Thoracic aorta (tissue), 2 donors: ENCODE data around the gene NOTCH1. TPM values are rescaled to one million over a fixed set of nuclear protein-coding genes. Genes with fewer than 3 reads are reported as not detected.

ENCODE experiments used
- ATAC-seq: fragments of 150-250 bp; one replicate; pipeline ENCODE4 v1.8.0; 2017; ENCODE audit warnings: low read depth; ENCODE audit not compliant: insufficient number of reproducible peaks, low FRiP score
- DNase-seq: peaks from one replicate; pipeline ENCODE4 v3.0.0-alpha.2; 2020; ENCODE audit warnings: low spot score
- H3K27ac ChIP-seq, 2 donors: fragments of 200-600 bp; sonication (generic); 1 replicate in 1 of 2; 2 replicates in 1 of 2; pipeline ENCODE4 v1.5.1; 2016; ENCODE audit warnings: mild to moderate bottlenecking in 2 of 2, moderate library complexity in 2 of 2
- H3K27me3 ChIP-seq: fragments of 200-600 bp; sonication (generic); replicated peaks from 2 replicates; pipeline ENCODE4 v1.6.0; 2016; ENCODE audit warnings: mild to moderate bottlenecking; ENCODE audit not compliant: insufficient read depth
- H3K36me3 ChIP-seq: fragments of 200-600 bp; sonication (generic); one replicate; pipeline ENCODE4 v1.5.1; 2016
- H3K4me1 ChIP-seq, 2 donors: fragments of 200-600 bp; sonication (generic); 1 replicate in 1 of 2; 2 replicates in 1 of 2; pipeline versions ENCODE4 v1.5.1 to v1.6.0; 2016; ENCODE audit warnings: low read depth in 2 of 2, mild to moderate bottlenecking in 1 of 2; ENCODE audit not compliant: control insufficient read depth in 1 of 2
- H3K4me3 ChIP-seq: fragments of 200-600 bp; sonication (generic); 2 replicates; pipeline ENCODE4 v1.5.1; 2016; ENCODE audit warnings: mild to moderate bottlenecking
- H3K9me3 ChIP-seq: fragments of 200-600 bp; sonication (generic); 2 replicates; pipeline ENCODE4 v1.5.1; 2016
- CTCF ChIP-seq: fragments of 200-600 bp; sonication (generic); IDR thresholded peaks from one replicate; pipeline ENCODE4 v1.5.1; 2019; ENCODE audit warnings: antibody characterized with exemption
- total RNA-seq, 2 donors: library from RNA; depleted of rRNA; stranded (reverse); fragments of >200 nt; gene quantifications; one replicate each; pipeline versions ENCODE4 v1.1.0 to v1.2.3, GENCODE V29; 2016

Gene NOTCH1
- total RNA-seq, 2 donors from 2014 or later: 40.9 to 48.1 TPM

DNA sequence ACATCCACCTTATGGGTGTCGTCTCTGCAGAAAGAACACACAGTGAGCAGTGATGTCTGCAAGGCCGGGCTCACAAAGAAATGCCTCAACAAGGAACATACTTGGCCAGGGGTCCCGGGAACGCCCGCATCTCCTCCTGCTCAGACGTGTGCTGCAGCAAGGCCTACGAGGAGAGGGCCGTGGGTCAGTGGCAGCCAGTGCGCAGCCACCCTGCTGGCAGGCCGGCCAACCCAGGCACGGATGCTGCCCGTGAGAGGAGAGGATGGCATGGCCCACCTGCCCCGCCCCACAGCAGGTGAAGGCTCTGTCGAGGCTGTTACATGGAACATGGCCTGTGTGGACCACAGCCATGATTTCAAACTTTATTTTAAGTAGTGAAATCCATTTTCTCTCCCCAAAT, 82.3 kb downstream of the NOTCH1 start:
- Histone ChIP-seq H3K27me3 (no peaks in the 10 kb centered on the region), H3K4me3 (no peak overlapping the region), H3K27ac (no peak overlapping the region), H3K4me1 (no peaks in the 10 kb centered on the region), H3K9me3 (no peaks in the 10 kb centered on the region), H3K36me3 (peaks cover 88% of the 10 kb centered on the region)
- ATAC-seq (no peak), DNase-seq (no peak)
- TF ChIP-seq CTCF: no peak

DNA sequence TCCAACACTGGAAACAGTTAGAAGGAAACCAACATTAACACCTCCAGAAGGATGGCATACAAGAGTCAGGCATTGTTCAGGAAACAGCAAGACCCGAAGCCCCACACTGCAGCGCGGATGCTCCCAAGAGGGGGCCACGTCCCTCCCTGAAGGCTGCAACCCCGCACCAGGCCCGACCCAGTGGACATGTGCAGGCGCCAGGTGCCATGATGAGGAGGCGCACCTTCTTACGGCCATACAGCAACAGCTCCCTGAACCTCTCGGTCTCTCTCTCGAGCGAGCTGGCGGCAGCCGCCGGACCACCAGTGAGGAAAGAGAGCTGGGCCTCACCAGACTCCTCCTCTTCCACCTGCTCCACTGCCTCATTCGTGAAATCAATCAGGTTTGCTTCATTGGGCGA, 83.2 kb downstream of the NOTCH1 start:
- ATAC-seq (no peak), DNase-seq (no peak)
- H3K27me3 ChIP-seq: no peaks in the 10 kb centered on the region
- H3K27ac ChIP-seq: no peak overlapping the region
- no peaks in the 10 kb centered on the region for H3K4me1 ChIP-seq
- H3K9me3 ChIP-seq: no peaks in the 10 kb centered on the region
- H3K36me3 ChIP-seq: peaks cover 94% of the 10 kb centered on the region
- no peak for TF ChIP-seq CTCF
- no peak overlapping the region for H3K4me3 ChIP-seq

DNA sequence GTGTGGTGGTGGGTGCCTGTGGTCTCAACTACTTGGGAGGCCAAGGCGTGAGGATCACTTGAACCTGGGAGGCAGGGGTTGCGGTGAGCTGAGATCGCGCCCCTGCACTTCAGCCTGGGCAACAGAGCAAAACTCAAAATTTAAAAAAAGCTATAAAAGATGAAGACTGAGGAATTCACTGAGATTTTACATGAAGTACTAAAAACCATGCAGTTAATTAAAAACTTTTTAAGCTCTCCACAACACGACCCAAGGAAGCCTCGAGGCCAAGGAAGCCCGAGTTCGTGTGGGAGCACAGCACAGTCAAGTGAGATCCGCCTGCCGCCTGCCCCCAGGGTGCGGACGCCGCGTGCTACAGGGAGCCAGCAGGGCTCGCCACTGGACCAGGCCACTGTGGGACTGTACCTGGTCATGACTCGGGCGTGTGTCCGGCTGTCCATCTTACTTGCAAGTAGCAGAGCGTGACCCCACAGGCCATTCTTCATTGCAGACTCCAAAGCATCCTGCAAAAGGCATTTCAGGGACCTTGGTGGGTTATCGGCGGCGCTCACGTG, 85.0 kb downstream of the NOTCH1 start:
- H3K27ac ChIP-seq: no peak overlapping the region
- H3K36me3 ChIP-seq: peaks cover 93% of the 10 kb centered on the region
- no peak overlapping the region for H3K4me3 ChIP-seq
- ATAC-seq: no peak
- no peak for DNase-seq
- no peaks in the 10 kb centered on the region for H3K9me3 ChIP-seq
- TF ChIP-seq CTCF: no peak
- H3K4me1 ChIP-seq: no peaks in the 10 kb centered on the region
- no peaks in the 10 kb centered on the region for H3K27me3 ChIP-seq

DNA sequence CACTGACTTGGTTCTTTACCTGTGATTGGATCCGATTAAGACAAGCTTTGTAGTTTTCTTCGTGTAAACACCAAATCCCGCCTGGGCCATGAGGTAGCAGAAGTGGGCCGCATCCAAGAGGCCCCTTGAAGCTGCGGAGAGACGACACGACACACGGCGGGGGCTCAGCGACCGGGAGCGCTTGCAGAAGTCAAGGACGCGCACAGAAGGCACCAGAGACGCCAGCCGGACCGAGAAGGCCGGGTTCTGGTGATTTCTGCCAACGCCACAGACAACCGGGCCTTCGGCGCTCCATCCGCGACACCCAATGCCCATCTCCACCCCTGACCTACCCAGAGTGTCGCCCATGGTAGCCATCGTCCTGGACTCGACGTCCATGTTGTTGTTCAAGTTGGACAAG, 86.4 kb downstream of the NOTCH1 start:
- H3K36me3 ChIP-seq: peaks cover 93% of the 10 kb centered on the region
- no peak for TF ChIP-seq CTCF
- no peaks in the 10 kb centered on the region for H3K4me1 ChIP-seq
- ATAC-seq (no peak), DNase-seq (no peak)
- H3K4me3 ChIP-seq: no peak overlapping the region
- no peak overlapping the region for H3K27ac ChIP-seq
- no peaks in the 10 kb centered on the region for H3K9me3 ChIP-seq
- H3K27me3 ChIP-seq: no peaks in the 10 kb centered on the region

- DNase-seq: no peak
- H3K27me3 ChIP-seq: no peaks in the 10 kb centered on the region
- TF ChIP-seq CTCF: no peak
- no peak overlapping the region for H3K4me3 ChIP-seq
- H3K4me1 ChIP-seq: no peaks in the 10 kb centered on the region
- no peak overlapping the region for H3K27ac ChIP-seq
- ATAC-seq: no peak
- H3K36me3 ChIP-seq: peaks cover 83% of the 10 kb centered on the region
- H3K9me3 ChIP-seq: no peaks in the 10 kb centered on the region
Measured at GRCh38 chr9:136457326-136457725, 88.5 kb downstream of the NOTCH1 start.
